GM12878 (cell line): Measurements from ENCODE around the gene FAM171A1. TPM values are rescaled to one million over a fixed set of nuclear protein-coding genes. Genes with fewer than 3 reads are reported as not detected.

Experiments
- ATAC-seq: fragments of 200-7000 bp; cut with Tn5 transposase; 3 replicates; pipeline ENCODE4 v1.9.1; 2020; ENCODE audit warnings: mild to moderate bottlenecking, moderate library complexity
- BruUV-seq: library from RNA; stranded (reverse); fragments of 400-500 nt; replicated peaks from 2 replicates; lab custom pipeline; 2021; lab: Mats Ljungman, UMichigan
- CTCF ChIA-PET: fragments of 300-600 bp; sonication (Branson Sonifier 250); formaldehyde crosslinking; extraction: SDS; loops from one replicate; lab custom pipeline; 2021; ENCODE audit warnings: inconsistent platforms; lab: Yijun Ruan, JAX
- POLR2A ChIA-PET: fragments of 350-600 bp; formaldehyde crosslinking; extraction: SDS; loops from one replicate; lab custom pipeline; 2021; ENCODE audit warnings: inconsistent platforms; lab: Charles Lee
- RAD21 ChIA-PET: fragments of 300-600 bp; sonication (Branson Sonifier 250); formaldehyde crosslinking; loops from one replicate; lab custom pipeline; 2023; ENCODE audit warnings: antibody characterized with exemption; ENCODE audit not compliant: unreplicated experiment; lab: Charles Lee
- SMC1A ChIA-PET: fragments of 300-600 bp; sonication (Branson Sonifier 250); formaldehyde crosslinking; loops from one replicate; lab custom pipeline; 2023; ENCODE audit not compliant: unreplicated experiment, uncharacterized antibody; lab: Charles Lee
- DNase-seq: peaks from one replicate; pipeline ENCODE4 v3.0.0-alpha.2; 2011; ENCODE audit warnings: low read depth, low spot score
- FAIRE-seq: peaks from 3 replicates; lab custom pipeline; 2011; peaks lifted over from hg19 to GRCh38; lab: Jason Lieb, UNC
- H2AFZ ChIP-seq: 2 replicates; pipeline ENCODE4 v1.6.0; 2011; ENCODE audit warnings: low read depth, low read length, control low read depth; ENCODE audit not compliant: control insufficient read depth
- H3K27ac ChIP-seq: 2 replicates; pipeline ENCODE4 v1.5.1; 2011; ENCODE audit warnings: control low read depth; ENCODE audit not compliant: control insufficient read depth, insufficient read depth
- H3K27me3 ChIP-seq, 2 experiments: replicated peaks in 1 of 2; 2 replicates each; pipeline versions ENCODE4 v1.6.0 to v1.6.1; 2011; ENCODE audit warnings: low read length in 1 of 2; ENCODE audit not compliant: control insufficient read depth in 2 of 2, insufficient read depth in 2 of 2
- H3K36me3 ChIP-seq, 2 experiments: 2 replicates each; pipeline ENCODE4 v1.5.1; 2011; ENCODE audit warnings: low read length in 1 of 2; ENCODE audit not compliant: control insufficient read depth in 2 of 2, insufficient read depth in 2 of 2
- H3K4me1 ChIP-seq: 2 replicates; pipeline ENCODE4 v1.6.1; 2011; ENCODE audit warnings: mild to moderate bottlenecking, low read length, moderate library complexity, mixed read lengths; ENCODE audit not compliant: control insufficient read depth, insufficient read depth
- H3K4me2 ChIP-seq: 2 replicates; pipeline ENCODE4 v1.6.0; 2011; ENCODE audit warnings: control low read depth; ENCODE audit not compliant: control insufficient read depth, insufficient read depth
- H3K4me3 ChIP-seq: fragments of 200-600 bp; sonication (generic); 2 replicates; pipeline ENCODE4 v1.5.1; 2016
- H3K79me2 ChIP-seq: 2 replicates; pipeline ENCODE4 v1.6.0; 2011; ENCODE audit warnings: low read length; ENCODE audit not compliant: control insufficient read depth, insufficient read depth
- H3K9ac ChIP-seq: 2 replicates; pipeline ENCODE4 v1.8.0; 2011; ENCODE audit warnings: low read length, control low read depth, mixed read lengths; ENCODE audit not compliant: control insufficient read depth, insufficient read depth
- H3K9me3 ChIP-seq: replicated peaks from 3 replicates; pipeline ENCODE4 v1.5.1; 2011; ENCODE audit warnings: mild to moderate bottlenecking, low read length; ENCODE audit not compliant: control insufficient read depth, insufficient read depth
- H4K20me1 ChIP-seq: 2 replicates; pipeline ENCODE4 v1.6.0; 2011; ENCODE audit not compliant: control insufficient read depth, insufficient read depth
- PAX5 ChIP-seq: IDR thresholded peaks from 2 replicates; pipeline ENCODE4 v1.6.1; 2011; ENCODE audit warnings: low read depth, low read length, borderline replicate concordance
- WGBS: methylation state at CpG from one replicate; pipeline ENCODE4 v1.1.6; 2016; ENCODE audit warnings: low lambda C conversion rate; ENCODE audit not compliant: insufficient replicate concordance, insufficient coverage; ENCODE audit errors: missing lambda C conversion rate; 5-methylcytosine and 5-hydroxymethylcytosine counted together
- in situ Hi-C: fragments of 300-500 bp; cut with MboI; formaldehyde crosslinking; loops from 9 replicates; pipeline ENCODE4 v1.14.3; 2018; ENCODE audit warnings: mixed read lengths
- intact Hi-C: fragments of 100-400 bp; cut with micrococcal nuclease; formaldehyde crosslinking; loops from one replicate; pipeline ENCODE4 v1.14.2; 2022; ENCODE audit not compliant: unreplicated experiment
- polyA plus RNA-seq, 11 experiments: library from polyadenylated mRNA; depleted of rRNA in 4 of 11; unstranded in 6 of 11; stranded (reverse) in 5 of 11; fragments of >200 nt; fragmentation: Nextera tagmentation in 4 of 11; fragmentation: Illumina TruSeq in 1 of 11; extraction: Ambion mirVana in 4 of 11; extraction: Trizol in 1 of 11; gene quantifications; 1 replicate in 1 of 11; 2 replicates in 10 of 11; pipeline versions ENCODE4 v1.2.1 to v1.2.3, GENCODE V29; 2011 to 2016; ENCODE audit warnings: inconsistent platforms in 2 of 11, missing spikeins in 2 of 11, low read depth in 1 of 11
- total RNA-seq, 4 experiments: library from RNA; depleted of rRNA in 3 of 4; stranded (reverse); fragments of >200 nt in 3 of 4; fragmentation: Illumina TruSeq in 1 of 4; extraction: Trizol in 1 of 4; gene quantifications; 2 replicates each; pipeline versions ENCODE4 v1.2.1 to v1.2.3, GENCODE V29; 2013 to 2021
- TF ChIP-seq, protein P1 (sequence below): fragments of 450-650 bp; IDR thresholded peaks from 2 replicates; pipeline ENCODE4 v1.6.1; 2017; ENCODE audit warnings: mild to moderate bottlenecking, moderate library complexity

Gene FAM171A1
- total and polyA plus RNA-seq, 10 of the 15 experiments (the other 5 are each of a cell fraction or from before 2014, with no cell fraction given), result 0.05 to 0.28 (median 0.10) TPM; not detected in 1

DNA sequence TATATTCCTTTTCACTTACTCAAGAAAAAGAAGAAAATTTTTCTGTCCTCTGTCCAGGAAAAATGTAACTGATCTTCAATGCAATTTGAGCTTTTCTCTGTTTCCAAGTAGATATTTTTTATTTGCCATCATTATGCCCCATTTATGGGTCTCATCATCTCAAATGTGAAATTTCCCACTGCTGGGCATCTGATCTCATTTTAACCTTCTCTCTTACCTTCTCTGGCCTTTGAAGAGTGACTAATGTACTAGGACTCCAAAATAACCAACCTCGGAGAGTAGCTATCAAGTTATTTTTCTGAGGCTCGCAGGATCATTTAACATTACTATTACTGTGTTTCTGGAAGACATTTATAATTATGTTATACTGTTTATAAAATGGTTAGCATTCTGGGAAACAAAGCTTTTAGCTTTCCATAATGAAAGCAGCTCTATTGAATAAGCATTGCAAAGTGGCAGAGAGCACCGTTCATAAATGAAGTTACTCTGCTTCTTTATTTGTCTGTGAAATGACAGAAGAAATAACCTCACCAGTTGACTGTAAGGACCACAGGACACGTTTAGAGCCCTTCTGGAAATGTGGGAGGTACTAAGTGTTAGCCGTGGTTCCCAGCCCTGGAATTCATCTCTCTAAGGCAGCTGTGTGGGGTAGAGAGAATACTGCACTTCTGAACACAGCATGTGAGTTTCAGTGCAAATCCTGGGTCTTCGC lies 169.3 kb downstream of the FAM171A1 start:
- Histone ChIP-seq H3K4me3 (no peak overlapping the region), H3K4me1 (no peaks in the 10 kb centered on the region), H3K79me2 (no peaks in the 10 kb centered on the region), H3K9me3 (no peaks in the 10 kb centered on the region), H3K27me3 (no peaks in the 10 kb centered on the region), H4K20me1 (no peaks in the 10 kb centered on the region), H3K27ac (no peak overlapping the region), H3K4me2 (no peak overlapping the region), H3K36me3 (no peaks in the 10 kb centered on the region), H3K9ac (no peak overlapping the region), H2AFZ (no peak overlapping the region)
- CTCF ChIA-PET, result interaction anchor here (0.6 to 0.8 kb wide), 2 partner anchors 35 to 862 kb away, joined by 3 read pairs; no protein-coding TSS in a partner anchor
- POLR2A ChIA-PET, result no interaction called here
- no peak for DNase-seq
- no peak for ATAC-seq
- SMC1A ChIA-PET, result interaction anchor here (1.1 kb wide), 1 partner anchor 20 kb away, joined by 3 read pairs; no protein-coding TSS in a partner anchor
- no peak for FAIRE-seq
- no TSS peak for BruUV-seq
- 54% methylated on average over 6 of the region's 6 CpGs for WGBS
- in situ Hi-C loops, result no loop called here
- RAD21 ChIA-PET, result no interaction called here
- no peak for TF ChIP-seq PAX5
- TF ChIP-seq, protein P1, sequence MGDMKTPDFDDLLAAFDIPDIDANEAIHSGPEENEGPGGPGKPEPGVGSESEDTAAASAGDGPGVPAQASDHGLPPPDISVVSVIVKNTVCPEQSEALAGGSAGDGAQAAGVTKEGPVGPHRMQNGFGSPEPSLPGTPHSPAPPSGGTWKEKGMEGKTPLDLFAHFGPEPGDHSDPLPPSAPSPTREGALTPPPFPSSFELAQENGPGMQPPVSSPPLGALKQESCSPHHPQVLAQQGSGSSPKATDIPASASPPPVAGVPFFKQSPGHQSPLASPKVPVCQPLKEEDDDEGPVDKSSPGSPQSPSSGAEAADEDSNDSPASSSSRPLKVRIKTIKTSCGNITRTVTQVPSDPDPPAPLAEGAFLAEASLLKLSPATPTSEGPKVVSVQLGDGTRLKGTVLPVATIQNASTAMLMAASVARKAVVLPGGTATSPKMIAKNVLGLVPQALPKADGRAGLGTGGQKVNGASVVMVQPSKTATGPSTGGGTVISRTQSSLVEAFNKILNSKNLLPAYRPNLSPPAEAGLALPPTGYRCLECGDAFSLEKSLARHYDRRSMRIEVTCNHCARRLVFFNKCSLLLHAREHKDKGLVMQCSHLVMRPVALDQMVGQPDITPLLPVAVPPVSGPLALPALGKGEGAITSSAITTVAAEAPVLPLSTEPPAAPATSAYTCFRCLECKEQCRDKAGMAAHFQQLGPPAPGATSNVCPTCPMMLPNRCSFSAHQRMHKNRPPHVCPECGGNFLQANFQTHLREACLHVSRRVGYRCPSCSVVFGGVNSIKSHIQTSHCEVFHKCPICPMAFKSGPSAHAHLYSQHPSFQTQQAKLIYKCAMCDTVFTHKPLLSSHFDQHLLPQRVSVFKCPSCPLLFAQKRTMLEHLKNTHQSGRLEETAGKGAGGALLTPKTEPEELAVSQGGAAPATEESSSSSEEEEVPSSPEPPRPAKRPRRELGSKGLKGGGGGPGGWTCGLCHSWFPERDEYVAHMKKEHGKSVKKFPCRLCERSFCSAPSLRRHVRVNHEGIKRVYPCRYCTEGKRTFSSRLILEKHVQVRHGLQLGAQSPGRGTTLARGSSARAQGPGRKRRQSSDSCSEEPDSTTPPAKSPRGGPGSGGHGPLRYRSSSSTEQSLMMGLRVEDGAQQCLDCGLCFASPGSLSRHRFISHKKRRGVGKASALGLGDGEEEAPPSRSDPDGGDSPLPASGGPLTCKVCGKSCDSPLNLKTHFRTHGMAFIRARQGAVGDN, result no peak
- intact Hi-C loops, result no loop called here
